ENCODE results near the gene ITGBL1.

Gene ITGBL1

DNA sequence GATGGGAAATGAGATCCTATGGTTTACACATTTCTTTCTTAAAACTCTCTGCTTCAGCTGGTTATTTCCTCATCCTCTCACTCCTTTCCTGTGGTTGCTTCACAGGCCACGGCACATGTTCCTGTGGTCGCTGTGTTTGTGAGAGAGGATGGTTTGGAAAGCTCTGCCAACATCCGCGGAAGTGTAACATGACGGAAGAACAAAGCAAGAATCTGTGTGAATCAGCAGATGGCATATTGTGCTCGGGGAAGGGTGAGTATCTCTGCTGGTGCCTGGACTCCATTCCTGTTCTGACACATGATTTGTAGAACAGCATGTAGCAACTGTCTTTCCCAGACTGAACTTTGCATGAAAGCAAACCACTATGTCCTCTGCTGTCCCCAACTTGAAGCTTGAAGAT is 254.2 kb downstream of the ITGBL1 start:
- TF ChIP-seq, protein P1, sequence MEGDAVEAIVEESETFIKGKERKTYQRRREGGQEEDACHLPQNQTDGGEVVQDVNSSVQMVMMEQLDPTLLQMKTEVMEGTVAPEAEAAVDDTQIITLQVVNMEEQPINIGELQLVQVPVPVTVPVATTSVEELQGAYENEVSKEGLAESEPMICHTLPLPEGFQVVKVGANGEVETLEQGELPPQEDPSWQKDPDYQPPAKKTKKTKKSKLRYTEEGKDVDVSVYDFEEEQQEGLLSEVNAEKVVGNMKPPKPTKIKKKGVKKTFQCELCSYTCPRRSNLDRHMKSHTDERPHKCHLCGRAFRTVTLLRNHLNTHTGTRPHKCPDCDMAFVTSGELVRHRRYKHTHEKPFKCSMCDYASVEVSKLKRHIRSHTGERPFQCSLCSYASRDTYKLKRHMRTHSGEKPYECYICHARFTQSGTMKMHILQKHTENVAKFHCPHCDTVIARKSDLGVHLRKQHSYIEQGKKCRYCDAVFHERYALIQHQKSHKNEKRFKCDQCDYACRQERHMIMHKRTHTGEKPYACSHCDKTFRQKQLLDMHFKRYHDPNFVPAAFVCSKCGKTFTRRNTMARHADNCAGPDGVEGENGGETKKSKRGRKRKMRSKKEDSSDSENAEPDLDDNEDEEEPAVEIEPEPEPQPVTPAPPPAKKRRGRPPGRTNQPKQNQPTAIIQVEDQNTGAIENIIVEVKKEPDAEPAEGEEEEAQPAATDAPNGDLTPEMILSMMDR (IDR thresholded peaks at IDR 0.05; ENCODE audit: low read depth, low read length, missing control alignments), result no peak
- DNase-seq (ENCODE audit: extremely low read depth, low read depth), result peak; percentile 79
- H3K4me3 ChIP-seq (replicated peaks; ENCODE audit: low read depth, low read length), result no peak overlapping the region

DNA sequence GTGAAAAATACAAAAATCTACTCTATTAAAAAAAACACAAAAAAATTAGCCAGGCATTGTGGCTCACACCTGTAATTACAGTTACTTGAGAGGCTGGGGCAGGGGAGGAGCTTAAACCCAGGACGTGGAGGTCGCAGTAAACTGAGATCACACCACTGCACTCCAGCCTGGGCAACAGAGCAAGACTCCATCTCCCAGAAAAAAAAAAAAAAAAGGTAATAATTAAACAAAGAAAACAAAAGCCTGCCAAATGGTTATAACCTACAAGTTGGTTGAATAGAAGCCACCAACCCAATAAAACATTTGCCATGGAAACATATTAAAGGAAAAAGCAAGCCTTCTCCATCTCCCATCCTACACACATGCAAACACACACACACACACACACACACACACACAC is 255.2 kb downstream of the ITGBL1 start:
- no peak for DNase-seq (ENCODE audit: extremely low read depth, low read depth)
- TF ChIP-seq, protein P1 (IDR thresholded peaks at IDR 0.05; ENCODE audit: low read depth, low read length, missing control alignments), result no peak
- no peak overlapping the region for H3K4me3 ChIP-seq (replicated peaks; ENCODE audit: low read depth, low read length)

DNA sequence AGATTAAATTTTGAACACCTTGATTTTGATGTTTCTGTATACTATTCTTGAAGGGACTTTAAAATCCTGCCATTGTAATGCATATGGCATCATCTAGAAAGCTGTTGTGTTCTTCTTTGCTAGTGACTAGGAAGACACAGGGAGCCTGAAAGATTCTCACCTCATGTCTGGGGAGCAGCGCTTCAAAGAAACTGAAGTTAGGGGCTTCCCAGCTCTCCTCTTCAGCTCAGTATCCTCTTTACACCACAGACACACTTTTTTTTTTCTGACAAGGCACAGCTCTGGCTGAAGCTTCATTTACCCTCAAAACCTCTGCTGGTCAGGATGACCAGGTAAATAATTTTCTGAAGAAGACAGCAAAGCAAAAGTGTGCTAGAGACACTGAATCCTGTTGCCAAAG is 255.6 kb downstream of the ITGBL1 start:
- TF ChIP-seq, protein P1 (IDR thresholded peaks at IDR 0.05; ENCODE audit: low read depth, low read length, missing control alignments), result no peak
- H3K4me3 ChIP-seq (replicated peaks; ENCODE audit: low read depth, low read length), result no peak overlapping the region

DNA sequence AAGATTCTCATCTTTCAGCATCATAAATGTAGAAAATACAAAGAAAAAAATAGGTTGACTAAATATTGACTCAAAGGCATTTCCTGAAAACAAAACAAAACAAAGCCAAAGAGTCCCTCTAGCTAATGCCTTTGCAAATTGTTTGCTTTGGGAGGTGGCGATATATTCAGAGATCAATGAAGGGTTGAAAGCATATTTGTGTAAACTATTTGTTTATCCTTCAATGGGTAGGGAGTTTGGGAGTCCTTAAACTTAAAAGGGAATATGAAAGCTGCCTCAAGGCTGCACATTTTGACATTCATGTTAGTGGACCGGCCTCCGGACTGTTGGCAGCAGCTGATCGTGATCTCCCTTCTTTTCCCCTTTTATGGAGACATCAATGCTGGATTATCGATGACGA is 257.5 kb downstream of the ITGBL1 start:
- no peak for DNase-seq (ENCODE audit: extremely low read depth, low read depth)
- TF ChIP-seq, protein P1 (IDR thresholded peaks at IDR 0.05; ENCODE audit: low read depth, low read length, missing control alignments), result no peak
- no peak overlapping the region for H3K4me3 ChIP-seq (replicated peaks; ENCODE audit: low read depth, low read length)

More for the DNA sequence above, 255.6 kb downstream of the ITGBL1 start:
- no peak for DNase-seq (ENCODE audit: extremely low read depth, low read depth)

DNA sequence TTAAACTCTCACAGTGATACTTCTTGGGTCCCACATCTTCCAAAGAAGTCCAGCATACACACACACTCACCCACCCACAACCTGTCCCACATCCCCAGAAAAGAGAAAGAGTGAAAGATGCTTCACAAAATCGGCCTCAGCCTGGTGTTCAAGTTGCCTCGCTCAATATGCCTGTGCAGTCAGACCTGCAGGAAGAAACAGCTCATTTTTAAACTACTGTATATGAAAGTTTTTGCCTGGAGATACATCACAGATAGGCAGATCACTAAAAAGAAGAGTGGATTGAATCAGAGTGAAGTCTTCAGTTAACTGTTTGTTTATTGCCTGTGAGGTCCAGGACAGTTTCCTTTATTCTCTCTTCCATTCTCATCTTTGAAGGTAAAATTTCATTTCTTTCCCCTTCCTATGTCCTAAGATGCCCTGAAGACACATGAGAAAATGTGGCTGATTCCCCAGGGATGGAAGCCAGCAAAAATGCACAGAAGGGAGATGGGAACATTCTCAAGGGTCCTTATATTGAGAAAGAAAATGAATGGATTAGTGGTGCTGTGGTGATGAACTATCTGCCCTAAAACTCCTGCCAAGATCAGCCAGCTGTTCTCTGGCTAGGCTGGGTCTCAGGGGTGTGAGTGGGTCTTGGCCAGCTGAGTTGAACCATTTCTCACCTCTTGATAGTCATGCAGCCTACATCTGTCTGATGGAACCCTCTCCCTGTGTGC is 259.0 kb downstream of the ITGBL1 start:
- TF ChIP-seq, protein P1 (IDR thresholded peaks at IDR 0.05; ENCODE audit: low read depth, low read length, missing control alignments), result no peak
- no peak overlapping the region for H3K4me3 ChIP-seq (replicated peaks; ENCODE audit: low read depth, low read length)
- DNase-seq (ENCODE audit: extremely low read depth, low read depth), result no peak

DNA sequence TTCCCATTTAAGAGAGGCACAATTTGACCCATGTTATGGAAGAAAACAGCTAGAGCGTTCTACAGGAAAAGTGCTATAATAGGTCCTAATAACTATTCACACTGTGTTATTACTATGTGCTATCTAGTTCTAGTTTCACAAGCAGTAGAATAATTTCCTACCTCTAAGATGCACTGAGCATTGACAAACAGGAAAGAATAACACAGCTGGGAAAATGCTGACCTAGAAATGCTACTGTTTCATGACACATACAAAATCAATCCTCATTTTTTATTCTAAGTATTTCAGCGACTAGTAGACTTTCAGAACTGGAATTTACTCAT is 259.5 kb downstream of the ITGBL1 start:
- no peak overlapping the region for H3K4me3 ChIP-seq (replicated peaks; ENCODE audit: low read depth, low read length)
- TF ChIP-seq, protein P1 (IDR thresholded peaks at IDR 0.05; ENCODE audit: low read depth, low read length, missing control alignments), result no peak
- DNase-seq (ENCODE audit: extremely low read depth, low read depth), result no peak

DNA sequence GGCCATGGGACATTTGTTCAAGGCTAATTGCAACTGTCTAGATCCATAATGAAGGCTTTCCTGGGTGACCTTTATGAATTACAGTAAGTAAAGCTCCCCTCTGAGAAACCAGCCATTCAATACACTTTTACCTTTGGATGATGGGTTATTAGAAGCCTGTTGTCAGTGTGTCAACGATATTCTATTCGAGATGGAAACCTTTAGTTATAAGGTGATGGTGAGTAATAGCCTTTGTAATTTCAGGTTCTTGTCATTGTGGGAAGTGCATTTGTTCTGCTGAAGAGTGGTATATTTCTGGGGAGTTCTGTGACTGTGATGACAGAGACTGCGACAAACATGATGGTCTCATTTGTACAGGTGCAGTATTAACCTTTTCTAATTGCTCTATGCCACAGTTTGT is 261.7 kb downstream of the ITGBL1 start:
- DNase-seq (ENCODE audit: extremely low read depth, low read depth), result no peak
- TF ChIP-seq, protein P1 (IDR thresholded peaks at IDR 0.05; ENCODE audit: low read depth, low read length, missing control alignments), result no peak

More for the DNA sequence above, 261.7 kb downstream of the ITGBL1 start:
- no peak overlapping the region for H3K4me3 ChIP-seq (replicated peaks; ENCODE audit: low read depth, low read length)

Measured in HFF-Myc (cell line).